ENCODE results near the gene HGFAC. TPM values are rescaled to one million over a fixed set of nuclear protein-coding genes. Genes with fewer than 3 reads are reported as not detected.

Gene HGFAC
- total RNA-seq, 1 experiment from 2014 or later, result 0.04 TPM

DNA sequence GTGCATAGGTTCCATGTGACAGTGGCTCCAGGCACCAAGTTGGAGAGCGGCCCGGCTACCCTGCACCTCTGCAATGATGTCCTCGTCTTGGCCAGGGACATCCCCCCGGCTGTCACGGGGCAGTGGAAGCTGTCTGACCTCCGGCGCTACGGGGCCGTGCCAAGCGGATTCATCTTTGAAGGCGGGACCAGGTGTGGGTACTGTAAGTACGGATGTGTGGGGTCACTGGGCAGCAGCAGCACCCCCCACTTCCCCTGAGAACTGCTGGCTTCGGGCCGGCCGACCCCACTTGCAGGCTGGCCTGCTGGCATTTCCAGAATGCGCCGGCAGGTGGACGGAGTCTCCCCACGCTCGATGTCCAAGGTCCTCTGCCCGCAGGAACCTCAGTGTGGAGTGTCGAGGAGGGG is 34.6 kb downstream of the HGFAC start:
- no peak for ATAC-seq
- CTCF ChIA-PET, result no interaction called here

DNA sequence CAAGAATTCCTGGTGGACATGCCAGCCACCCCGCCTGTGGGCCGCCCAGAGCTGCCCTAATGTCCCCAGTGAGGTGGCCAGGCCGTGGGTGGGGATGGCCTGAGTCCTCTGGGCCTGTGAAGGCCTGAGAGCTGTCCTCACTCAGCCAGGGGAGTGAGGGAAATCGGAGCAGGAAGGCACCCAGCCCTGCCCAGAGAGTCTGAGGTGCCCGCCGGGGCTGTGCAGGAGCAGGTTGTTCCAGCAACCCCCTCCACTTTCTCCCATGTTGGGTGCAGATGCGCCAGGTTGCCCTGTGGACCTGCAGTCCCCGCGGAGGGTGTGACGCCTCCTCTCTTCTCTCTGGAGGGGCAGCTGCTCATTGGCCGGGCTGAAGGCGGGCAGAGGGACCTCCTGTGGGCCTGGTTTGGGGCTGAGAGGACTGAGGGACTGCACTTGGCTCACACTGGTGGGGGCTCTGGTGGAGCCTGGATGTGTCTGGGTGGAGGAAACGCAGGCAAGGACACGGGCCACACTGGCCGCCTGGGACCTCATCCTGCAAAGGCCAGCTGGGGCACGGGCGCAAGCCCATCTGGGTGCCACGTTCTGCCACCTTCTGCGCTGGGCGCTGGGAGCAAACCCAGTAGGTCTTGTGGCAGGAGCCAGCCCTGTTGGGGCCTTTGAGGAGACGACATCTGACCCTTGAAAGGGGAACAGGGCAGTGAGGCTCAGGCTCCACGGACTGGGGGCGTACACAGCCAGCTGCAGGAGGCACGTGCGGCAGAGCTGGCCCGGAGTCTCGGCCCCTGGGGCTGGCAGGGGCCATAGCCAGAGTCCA is 35.4 kb downstream of the HGFAC start:
- Histone ChIP-seq H3K27me3 (ENCODE audit: low read length) (no peaks in the 10 kb centered on the region), H4K20me1 (ENCODE audit: low read length) (no peaks in the 10 kb centered on the region), H3K4me3 (ENCODE audit: low read length) (no peak overlapping the region), H2AFZ (ENCODE audit: low read length) (no peak overlapping the region), H3K9ac (ENCODE audit: low read length) (no peak overlapping the region), H3K9me2 (replicated peaks; ENCODE audit: low read length) (no peaks in the 10 kb centered on the region), H3K4me1 (ENCODE audit: insufficient read depth, low read length) (no peaks in the 10 kb centered on the region), H3K9me3 (ENCODE audit: low read length) (no peaks in the 10 kb centered on the region), H3K4me2 (ENCODE audit: low read length) (no peak overlapping the region), H3K79me2 (ENCODE audit: low read length) (no peaks in the 10 kb centered on the region), H3F3A (ENCODE audit: low read length, unreplicated experiment) (no peaks in the 10 kb centered on the region), H3K36me3 (ENCODE audit: low read depth, low read length) (no peaks in the 10 kb centered on the region), H3K27ac (ENCODE audit: low read length) (no peak overlapping the region)
- TF ChIP-seq, protein P1, sequence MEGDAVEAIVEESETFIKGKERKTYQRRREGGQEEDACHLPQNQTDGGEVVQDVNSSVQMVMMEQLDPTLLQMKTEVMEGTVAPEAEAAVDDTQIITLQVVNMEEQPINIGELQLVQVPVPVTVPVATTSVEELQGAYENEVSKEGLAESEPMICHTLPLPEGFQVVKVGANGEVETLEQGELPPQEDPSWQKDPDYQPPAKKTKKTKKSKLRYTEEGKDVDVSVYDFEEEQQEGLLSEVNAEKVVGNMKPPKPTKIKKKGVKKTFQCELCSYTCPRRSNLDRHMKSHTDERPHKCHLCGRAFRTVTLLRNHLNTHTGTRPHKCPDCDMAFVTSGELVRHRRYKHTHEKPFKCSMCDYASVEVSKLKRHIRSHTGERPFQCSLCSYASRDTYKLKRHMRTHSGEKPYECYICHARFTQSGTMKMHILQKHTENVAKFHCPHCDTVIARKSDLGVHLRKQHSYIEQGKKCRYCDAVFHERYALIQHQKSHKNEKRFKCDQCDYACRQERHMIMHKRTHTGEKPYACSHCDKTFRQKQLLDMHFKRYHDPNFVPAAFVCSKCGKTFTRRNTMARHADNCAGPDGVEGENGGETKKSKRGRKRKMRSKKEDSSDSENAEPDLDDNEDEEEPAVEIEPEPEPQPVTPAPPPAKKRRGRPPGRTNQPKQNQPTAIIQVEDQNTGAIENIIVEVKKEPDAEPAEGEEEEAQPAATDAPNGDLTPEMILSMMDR (conservative IDR thresholded peaks at IDR 0.05; ENCODE audit: low read depth, low read length), result no peak
- no peak for TF ChIP-seq EZH2phosphoT487 (IDR thresholded peaks at IDR 0.05; ENCODE audit: borderline replicate concordance, low read length)
- no peak for TF ChIP-seq EZH2 (IDR thresholded peaks at IDR 0.05; ENCODE audit: low read length, unreplicated experiment)
- ATAC-seq (no peak), DNase-seq (no peak)
- CTCF ChIA-PET, result no interaction called here
- BruUV-seq (replicated peaks), result no TSS peak
- POLR2A ChIA-PET (ENCODE audit: unreplicated experiment), result no interaction called here
- intact Hi-C loops (cut with micrococcal nuclease), result no loop called here

More for the DNA sequence above, 34.6 kb downstream of the HGFAC start:
- H3K27me3 ChIP-seq (ENCODE audit: low read length), result no peaks in the 10 kb centered on the region
- H3F3A ChIP-seq (ENCODE audit: low read length, unreplicated experiment), result no peaks in the 10 kb centered on the region
- DNase-seq, result no peak
- H3K79me2 ChIP-seq (ENCODE audit: low read length), result no peaks in the 10 kb centered on the region
- intact Hi-C loops (cut with micrococcal nuclease), result no loop called here
- H3K9me2 ChIP-seq (replicated peaks; ENCODE audit: low read length), result no peaks in the 10 kb centered on the region
- H3K36me3 ChIP-seq (ENCODE audit: low read depth, low read length), result no peaks in the 10 kb centered on the region
- no peak overlapping the region for H3K9ac ChIP-seq (ENCODE audit: low read length)
- TF ChIP-seq, protein P1 (conservative IDR thresholded peaks at IDR 0.05; ENCODE audit: low read depth, low read length), result no peak
- TF ChIP-seq EZH2phosphoT487 (IDR thresholded peaks at IDR 0.05; ENCODE audit: borderline replicate concordance, low read length) (no peak), EZH2 (IDR thresholded peaks at IDR 0.05; ENCODE audit: low read length, unreplicated experiment) (no peak)
- H3K4me2 ChIP-seq (ENCODE audit: low read length), result no peak overlapping the region
- no peaks in the 10 kb centered on the region for H3K4me1 ChIP-seq (ENCODE audit: insufficient read depth, low read length)
- H4K20me1 ChIP-seq (ENCODE audit: low read length), result no peaks in the 10 kb centered on the region
- BruUV-seq (replicated peaks), result no TSS peak
- no peak overlapping the region for H3K27ac ChIP-seq (ENCODE audit: low read length)
- no peak overlapping the region for H2AFZ ChIP-seq (ENCODE audit: low read length)
- POLR2A ChIA-PET (ENCODE audit: unreplicated experiment), result no interaction called here
- no peak overlapping the region for H3K4me3 ChIP-seq (ENCODE audit: low read length)
- H3K9me3 ChIP-seq (ENCODE audit: low read length), result no peaks in the 10 kb centered on the region

DNA sequence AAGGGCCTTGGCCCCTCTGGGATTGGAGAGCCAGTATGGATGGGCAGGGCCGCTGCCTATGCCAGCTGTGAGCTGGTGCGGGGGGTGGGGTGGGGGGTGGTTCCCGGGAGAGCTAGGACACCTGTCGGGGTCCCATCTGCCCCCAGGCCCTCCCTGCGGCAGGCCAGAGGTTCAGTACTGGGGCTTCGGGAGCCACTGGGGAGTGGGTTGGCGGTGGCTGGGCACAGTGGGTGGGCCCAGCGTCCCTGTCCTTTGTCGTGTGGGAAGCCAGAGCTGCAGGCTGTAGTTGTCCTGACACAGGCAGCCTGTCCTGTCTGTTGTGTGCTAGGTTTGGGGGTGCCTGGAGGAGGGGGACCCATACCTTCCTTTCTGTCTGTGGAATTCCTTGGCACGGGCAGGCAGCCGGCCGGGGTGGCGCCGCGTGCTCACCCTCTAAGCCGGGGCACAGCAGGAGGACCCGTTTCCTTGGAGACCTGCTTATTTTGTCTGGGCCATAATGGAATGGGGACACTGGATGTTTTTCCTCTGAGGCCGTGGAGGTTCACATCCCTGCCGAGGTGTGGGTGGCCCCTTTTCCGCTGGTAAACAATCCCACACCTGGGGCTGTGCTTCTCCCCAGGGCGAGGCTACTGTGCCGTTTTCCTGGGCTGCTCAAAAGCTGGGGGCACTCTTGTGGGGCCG is 36.1 kb downstream of the HGFAC start:
- ChIA-PET POLR2A (ENCODE audit: unreplicated experiment) (no interaction called here), CTCF (no interaction called here)
- no TSS peak for BruUV-seq (replicated peaks)
- Histone ChIP-seq H3K27ac (ENCODE audit: low read length) (no peak overlapping the region), H3K4me2 (ENCODE audit: low read length) (no peak overlapping the region), H3K79me2 (ENCODE audit: low read length) (no peaks in the 10 kb centered on the region), H3F3A (ENCODE audit: low read length, unreplicated experiment) (no peaks in the 10 kb centered on the region), H3K4me1 (ENCODE audit: insufficient read depth, low read length) (no peaks in the 10 kb centered on the region), H4K20me1 (ENCODE audit: low read length) (no peaks in the 10 kb centered on the region), H3K9ac (ENCODE audit: low read length) (no peak overlapping the region), H2AFZ (ENCODE audit: low read length) (no peak overlapping the region), H3K9me2 (replicated peaks; ENCODE audit: low read length) (no peaks in the 10 kb centered on the region), H3K9me3 (ENCODE audit: low read length) (no peaks in the 10 kb centered on the region), H3K4me3 (ENCODE audit: low read length) (no peak overlapping the region), H3K27me3 (ENCODE audit: low read length) (no peaks in the 10 kb centered on the region), H3K36me3 (ENCODE audit: low read depth, low read length) (no peaks in the 10 kb centered on the region)
- intact Hi-C loops (cut with micrococcal nuclease), result no loop called here
- TF ChIP-seq EZH2phosphoT487 (IDR thresholded peaks at IDR 0.05; ENCODE audit: borderline replicate concordance, low read length) (no peak), EZH2 (IDR thresholded peaks at IDR 0.05; ENCODE audit: low read length, unreplicated experiment) (no peak)
- TF ChIP-seq, protein P1 (conservative IDR thresholded peaks at IDR 0.05; ENCODE audit: low read depth, low read length), result no peak
- no peak for DNase-seq
- ATAC-seq, result no peak
